CD4-positive, alpha-beta T cell treated with Interleukin-6 for 4 hours (primary cell): ENCODE data around the gene LIMCH1.
"Not testable (repeated sequence)": the region's sequence is repeated elsewhere in the genome, so short reads cannot be mapped to it uniquely, and the experiment has no call there.

Experiments used
- DNase-seq: peaks from one replicate; pipeline ENCODE4 v3.0.0-alpha.2; 2020; ENCODE audit warnings: mixed read lengths

The LIMCH1 gene

DNA sequence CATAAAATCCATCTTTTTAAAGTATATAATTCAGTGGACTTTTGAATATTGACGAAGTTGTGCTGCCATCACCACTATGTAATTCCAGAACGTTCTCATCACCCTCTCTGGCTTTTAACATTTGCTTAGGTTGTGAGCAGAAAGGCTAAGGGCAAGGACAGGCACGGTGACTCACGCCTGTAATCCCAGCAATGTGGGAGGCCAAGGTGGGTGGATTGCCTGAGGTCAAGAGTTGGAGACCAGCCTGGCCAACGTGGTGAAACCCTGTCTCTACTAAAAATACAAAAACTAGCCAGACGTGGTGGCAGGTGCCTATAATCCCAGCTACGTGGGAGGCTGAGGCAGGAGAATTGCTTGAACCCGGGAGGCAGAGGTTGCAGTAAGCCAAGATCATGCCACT lies 199.5 kb downstream of the LIMCH1 start:
- not testable (repeated sequence) for DNase-seq

DNA sequence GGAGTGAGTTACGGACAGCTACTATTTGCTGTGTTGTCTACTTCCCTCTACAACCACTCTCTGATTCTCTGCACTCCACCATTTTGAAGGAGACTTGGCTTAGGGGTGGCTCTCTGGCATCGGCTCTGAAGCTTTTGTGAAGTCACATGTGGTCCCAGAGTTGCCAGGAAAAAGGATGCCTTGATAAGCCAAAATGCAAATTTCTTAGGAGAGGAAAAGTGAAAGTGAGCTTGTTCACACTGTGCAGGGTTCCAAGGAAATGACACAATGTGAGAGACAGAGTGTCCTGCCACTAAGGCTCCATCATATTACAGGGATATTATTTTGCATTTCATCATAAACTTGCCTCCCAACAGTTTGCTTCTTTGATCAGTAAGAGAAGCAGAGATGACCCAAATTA lies 203.4 kb downstream of the LIMCH1 start:
- no peak for DNase-seq

DNA sequence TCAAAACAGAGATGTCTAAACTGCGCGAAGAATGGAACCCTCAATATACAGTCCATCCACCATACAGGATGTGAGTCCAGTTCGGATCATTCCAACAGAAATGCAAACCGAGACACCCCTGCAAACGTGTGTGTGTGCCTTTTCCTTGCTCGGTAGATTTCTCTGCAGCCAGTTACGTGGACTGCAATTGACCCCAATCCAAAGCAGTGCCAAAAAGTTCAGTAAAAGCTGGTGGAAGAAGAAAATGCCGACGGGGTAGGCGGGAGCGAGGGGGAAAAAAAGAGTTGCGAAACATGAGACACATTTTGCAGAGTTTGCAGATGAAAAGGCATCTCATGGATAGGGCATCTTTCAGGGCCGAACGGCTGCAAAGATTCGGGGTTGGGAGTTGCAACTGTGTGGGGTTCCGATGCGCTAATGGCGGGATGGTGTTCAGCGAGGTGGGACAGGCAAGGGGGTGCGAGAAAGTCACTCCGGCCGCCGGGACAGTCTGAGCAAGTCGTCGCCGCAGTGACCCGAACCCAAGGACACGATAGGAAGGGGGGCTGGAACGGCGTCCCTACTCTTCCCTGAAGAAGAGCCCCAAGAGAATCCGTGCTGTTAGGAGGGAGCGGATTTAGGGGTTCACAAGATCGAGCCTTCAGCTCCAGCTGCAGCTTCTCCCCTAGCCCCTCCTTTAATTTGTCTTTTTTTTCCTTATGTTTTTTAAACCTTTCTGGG lies 206.8 kb downstream of the LIMCH1 start:
- no peak for DNase-seq

DNA sequence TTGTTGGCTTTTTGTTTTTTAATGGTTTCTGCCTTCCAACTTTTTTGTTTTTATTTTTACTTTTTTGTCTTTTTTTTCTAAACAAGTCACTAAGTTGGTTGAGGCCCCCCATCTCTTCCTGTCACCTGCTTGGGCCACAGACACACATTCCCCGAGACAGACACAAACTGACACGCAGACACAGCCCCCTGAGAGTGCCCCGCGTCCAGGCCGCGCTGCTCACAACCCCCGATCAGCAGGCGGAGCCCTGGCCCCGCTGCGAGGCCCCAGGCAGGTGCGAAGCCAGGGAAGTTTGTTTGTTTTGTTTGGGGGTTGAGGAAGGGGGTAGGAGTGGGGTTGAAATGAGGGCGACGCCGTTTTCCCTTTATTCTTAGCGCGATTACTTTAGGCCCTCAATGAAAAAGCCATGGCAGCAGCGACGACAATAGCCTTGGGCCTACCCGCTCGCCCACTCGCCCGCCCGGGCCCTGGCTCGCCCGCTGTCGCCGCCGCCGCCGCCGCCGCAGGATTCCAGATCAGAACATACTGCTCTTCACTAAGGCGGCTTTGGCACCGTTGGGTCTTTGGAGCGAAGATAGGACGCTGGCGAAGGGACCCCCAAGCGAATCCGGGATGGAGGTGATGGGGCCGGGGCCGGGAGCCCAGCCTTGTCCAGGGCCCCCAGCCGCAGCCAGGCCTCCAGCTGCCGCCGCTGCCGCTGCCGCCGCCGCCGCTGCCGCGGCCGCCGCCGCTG lies 207.5 kb downstream of the LIMCH1 start:
- DNase-seq = no peak

DNA sequence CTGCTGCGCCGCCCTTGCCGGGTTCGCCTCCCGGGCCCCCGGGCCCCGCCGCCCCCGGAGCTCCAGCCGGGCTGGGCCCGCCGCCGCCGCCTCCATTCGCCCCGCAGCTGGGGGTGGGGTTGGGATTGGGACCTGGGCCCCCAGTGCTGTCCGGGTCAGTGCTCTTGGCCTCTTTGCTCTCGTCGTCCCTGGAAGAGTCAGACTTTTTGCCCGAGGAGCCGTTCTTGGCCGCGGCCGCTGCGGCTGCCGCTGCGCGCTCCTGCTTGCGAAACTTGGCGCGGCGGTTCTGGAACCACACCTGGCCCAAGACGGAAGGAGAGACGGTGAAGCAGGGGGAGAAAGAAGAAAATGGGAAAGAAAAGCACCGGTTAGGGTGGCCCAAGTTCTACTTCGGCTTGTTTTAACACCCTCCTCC lies 208.1 kb downstream of the LIMCH1 start:
- DNase-seq = no peak

DNA sequence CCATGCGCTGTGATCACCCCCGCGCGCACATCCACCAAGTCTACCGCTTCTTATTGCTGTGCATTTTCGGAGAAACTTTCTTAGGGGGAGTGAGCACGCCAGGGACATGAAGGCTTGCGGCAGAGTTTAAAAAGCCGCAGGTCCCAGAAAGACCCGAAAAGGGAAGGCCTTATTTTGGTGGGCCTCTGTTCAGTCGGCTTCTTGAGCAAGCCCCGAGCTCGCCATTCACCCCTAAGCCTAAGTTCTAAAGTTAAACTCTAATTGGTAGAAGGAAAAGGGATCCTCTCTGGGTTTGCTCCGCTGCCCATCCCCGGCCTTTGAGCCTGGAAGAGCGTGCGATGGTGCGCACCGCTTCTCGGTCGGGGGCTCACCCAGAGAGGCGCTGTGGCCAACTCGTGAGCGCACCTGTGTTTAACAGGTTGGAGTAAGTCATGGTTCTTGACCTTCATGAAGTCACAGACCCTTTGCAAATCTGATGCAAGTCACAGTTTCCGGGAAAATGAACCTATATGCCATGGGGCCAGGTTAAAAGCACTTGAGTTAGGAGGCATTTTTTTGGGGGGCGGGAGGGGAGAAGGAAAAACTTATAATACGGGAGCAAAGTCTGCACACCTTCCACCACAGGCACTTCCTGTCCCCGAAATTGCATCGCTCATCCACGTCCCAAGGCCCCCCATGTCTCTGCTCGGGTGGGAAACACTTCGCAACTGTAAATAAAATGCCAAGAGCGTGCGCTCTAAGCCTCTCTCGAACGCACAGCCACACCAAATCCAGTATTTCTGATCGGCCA lies 208.7 kb downstream of the LIMCH1 start:
- DNase-seq = no peak

DNA sequence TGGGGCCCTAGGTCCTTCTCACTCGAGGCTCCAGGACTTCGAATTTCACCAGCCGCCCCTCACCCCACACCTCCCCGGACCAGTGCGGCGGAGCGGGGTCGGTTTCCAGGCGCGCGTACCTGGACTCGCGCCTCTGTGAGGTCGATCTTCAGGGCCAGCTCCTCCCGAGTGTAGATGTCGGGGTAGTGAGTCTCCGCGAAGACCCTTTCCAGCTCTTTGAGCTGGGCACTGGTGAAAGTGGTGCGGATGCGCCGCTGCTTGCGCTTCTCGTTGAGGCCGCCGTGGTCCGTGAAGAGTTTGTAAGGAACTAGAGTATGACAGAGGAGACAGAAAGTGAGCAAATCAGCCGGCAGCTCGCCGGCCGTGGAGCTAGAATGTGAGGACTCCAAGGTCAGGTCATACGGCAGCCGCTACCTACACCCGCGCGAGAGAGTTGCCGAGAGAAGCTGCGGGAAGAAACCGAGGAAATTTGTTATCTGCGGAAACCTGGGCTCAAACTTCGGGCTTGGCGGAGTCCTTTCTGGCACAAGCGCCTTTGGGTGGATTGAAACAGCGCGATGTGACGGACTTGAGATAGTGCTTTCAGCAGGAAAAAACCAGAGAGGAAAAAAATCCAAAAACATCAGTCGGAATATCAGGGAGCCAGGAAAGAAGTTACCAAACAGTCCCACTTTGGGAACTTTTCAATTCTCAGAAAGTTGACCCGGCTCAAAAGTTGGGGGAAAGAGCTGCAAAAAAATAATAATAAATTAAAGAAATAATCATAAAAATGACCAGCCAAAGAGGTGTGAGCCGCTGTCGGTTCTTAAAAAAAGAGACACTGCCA lies 209.5 kb downstream of the LIMCH1 start:
- DNase-seq = no peak

DNA sequence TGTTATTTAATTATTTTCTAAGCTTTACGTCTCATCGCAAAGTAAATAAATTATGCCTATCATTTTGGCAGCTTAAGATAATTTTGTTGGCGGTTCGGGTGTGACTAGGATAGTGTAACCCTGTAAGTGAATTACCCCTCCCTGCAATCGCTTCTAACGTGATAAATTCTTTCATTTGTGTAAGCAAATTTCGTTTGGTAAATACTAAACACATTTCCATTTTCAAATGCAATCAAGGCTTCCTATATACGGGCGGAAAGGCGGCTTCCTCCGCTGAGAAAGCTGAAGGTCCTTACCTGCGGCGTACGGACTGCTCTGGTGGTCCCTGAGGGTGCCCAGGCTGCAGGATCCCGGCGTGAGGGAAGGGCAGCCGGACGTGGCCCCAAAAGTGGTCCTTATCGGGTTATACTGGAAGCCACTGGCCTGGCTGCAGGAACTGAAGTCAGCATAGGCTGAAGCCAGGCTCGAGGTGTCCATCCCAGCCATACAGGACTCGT lies 210.2 kb downstream of the LIMCH1 start:
- no peak for DNase-seq

DNA sequence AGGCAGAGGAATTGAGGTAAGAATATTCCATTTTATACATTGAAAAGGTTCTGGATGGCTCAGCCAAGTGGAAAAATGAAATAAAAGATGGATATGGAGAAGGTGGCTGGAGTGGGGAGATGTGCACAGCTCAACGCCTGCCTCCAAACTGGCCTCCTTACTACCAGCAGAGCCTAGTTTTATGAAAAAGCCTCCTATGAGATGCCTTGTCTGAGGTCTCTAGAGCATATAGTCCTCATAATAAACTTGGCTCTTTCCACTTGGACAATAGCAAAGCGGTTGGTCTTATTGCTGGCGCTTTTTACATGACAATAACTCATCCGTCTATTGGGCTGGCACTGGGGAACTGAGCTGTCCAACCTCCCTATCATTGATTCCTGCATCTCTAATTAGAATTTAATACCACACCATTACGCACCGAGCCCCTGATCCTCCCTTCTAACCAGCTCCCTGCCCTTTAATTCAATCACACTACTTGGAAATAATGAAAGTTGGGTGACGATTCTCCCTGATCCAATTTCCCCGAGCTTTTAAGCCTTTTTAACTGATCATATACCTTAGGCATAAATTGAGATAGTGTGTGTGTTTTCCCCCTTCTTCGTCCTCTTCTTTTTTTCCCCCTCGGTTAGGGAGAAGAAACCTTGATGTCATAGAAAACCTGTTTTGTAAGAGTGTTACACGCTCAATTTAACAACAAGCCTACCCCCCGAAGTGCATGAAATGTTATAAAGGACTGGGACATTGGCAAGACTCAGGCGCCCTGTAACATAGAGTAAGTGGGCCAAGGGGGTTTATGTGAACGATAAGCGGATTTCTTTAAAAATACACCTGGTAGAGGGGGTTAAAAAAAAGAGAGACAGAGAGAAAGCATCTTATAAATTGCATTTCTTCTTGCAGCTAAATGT lies 210.9 kb downstream of the LIMCH1 start, which contains the start of gene PHOX2B:
Gene PHOX2B, minus strand, starts transcription at position 155 of the 905 bp plus-strand sequence. Its CDS starts 115 bp downstream, at position 40.
- no peak for DNase-seq

DNA sequence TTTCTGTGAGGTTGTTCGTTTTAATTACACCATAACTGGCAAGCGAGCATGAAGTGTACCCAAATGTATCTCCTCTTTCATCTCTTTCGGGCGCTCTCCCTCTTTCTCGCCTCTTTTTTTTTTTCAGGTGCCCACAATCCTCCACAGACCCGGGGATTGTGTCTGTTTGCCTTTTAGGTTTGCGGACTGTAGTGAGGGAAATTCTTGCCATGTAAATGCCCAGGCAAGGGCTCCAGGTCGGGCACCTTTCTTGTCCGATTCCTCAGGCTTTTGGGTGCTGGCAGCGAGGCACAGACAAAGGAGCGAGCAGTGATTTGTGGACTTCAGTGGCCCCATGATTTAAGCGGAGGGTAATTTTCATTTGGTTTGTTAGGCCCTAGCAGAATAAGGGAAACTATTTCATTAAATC lies 211.7 kb downstream of the LIMCH1 start:
- DNase-seq = no peak
